ENCODE results near the gene DENND1A. TPM values are rescaled to one million over a fixed set of nuclear protein-coding genes. Genes with fewer than 3 reads are reported as not detected.

Gene DENND1A
- total RNA-seq, 1 experiment from 2014 or later, result 29.7 TPM

- no peak overlapping the region for H3K27ac ChIP-seq (ENCODE audit: low read length)
- H3K9me2 ChIP-seq (replicated peaks; ENCODE audit: low read length), result no peaks in the 10 kb centered on the region
- H3F3A ChIP-seq (ENCODE audit: low read length, unreplicated experiment), result no peaks in the 10 kb centered on the region
- ATAC-seq (no peak), DNase-seq (no peak)
- H3K4me3 ChIP-seq (ENCODE audit: low read length), result no peak overlapping the region
- H3K4me2 ChIP-seq (ENCODE audit: low read length), result no peak overlapping the region
- H4K20me1 ChIP-seq (ENCODE audit: low read length), result no peaks in the 10 kb centered on the region
- CTCF ChIA-PET, result no interaction called here
- H3K4me1 ChIP-seq (ENCODE audit: insufficient read depth, low read length), result no peaks in the 10 kb centered on the region
- H2AFZ ChIP-seq (ENCODE audit: low read length), result no peak overlapping the region
- no peaks in the 10 kb centered on the region for H3K27me3 ChIP-seq (ENCODE audit: low read length)
- POLR2A ChIA-PET (ENCODE audit: unreplicated experiment), result no interaction called here
- H3K9ac ChIP-seq (ENCODE audit: low read length), result no peak overlapping the region
- intact Hi-C loops (cut with micrococcal nuclease), result no loop called here
- BruUV-seq (replicated peaks), result no TSS peak
- no peaks in the 10 kb centered on the region for H3K9me3 ChIP-seq (ENCODE audit: low read length)
- H3K36me3 ChIP-seq (ENCODE audit: low read depth, low read length), result no peaks in the 10 kb centered on the region
- H3K79me2 ChIP-seq (ENCODE audit: low read length), result no peaks in the 10 kb centered on the region
- TF ChIP-seq EZH2phosphoT487 (IDR thresholded peaks at IDR 0.05; ENCODE audit: borderline replicate concordance, low read length), result no peak
- TF ChIP-seq, protein P1, sequence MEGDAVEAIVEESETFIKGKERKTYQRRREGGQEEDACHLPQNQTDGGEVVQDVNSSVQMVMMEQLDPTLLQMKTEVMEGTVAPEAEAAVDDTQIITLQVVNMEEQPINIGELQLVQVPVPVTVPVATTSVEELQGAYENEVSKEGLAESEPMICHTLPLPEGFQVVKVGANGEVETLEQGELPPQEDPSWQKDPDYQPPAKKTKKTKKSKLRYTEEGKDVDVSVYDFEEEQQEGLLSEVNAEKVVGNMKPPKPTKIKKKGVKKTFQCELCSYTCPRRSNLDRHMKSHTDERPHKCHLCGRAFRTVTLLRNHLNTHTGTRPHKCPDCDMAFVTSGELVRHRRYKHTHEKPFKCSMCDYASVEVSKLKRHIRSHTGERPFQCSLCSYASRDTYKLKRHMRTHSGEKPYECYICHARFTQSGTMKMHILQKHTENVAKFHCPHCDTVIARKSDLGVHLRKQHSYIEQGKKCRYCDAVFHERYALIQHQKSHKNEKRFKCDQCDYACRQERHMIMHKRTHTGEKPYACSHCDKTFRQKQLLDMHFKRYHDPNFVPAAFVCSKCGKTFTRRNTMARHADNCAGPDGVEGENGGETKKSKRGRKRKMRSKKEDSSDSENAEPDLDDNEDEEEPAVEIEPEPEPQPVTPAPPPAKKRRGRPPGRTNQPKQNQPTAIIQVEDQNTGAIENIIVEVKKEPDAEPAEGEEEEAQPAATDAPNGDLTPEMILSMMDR (conservative IDR thresholded peaks at IDR 0.05; ENCODE audit: low read depth, low read length), result no peak
- TF ChIP-seq EZH2 (IDR thresholded peaks at IDR 0.05; ENCODE audit: low read length, unreplicated experiment), result no peak
Measured at GRCh38 chr9:123530244-123530643, 399.7 kb downstream of the DENND1A start.

DNA sequence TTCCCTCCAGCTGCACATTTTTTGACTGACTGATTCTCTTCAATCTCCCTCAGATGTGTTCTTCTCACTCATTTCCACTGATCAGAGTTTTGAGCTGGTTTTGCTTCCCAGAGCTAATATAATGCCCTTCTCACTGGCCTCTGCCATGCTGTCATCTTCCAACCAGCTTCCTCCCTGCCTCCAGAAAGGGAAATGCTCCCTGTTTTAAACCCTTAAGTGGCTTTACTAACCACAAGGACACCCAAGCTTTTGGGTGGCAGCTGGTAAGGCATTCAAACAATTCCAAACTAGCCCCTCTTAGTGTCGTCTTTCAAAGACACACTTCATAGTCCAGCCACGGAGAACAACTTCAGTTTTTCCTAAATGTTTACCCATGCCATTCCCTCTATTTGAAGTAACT is 401.4 kb downstream of the DENND1A start:
- ChIA-PET CTCF (no interaction called here), POLR2A (ENCODE audit: unreplicated experiment) (no interaction called here)
- no peak for ATAC-seq
- BruUV-seq (replicated peaks), result no TSS peak
- H3K9me2 ChIP-seq (replicated peaks; ENCODE audit: low read length), result no peaks in the 10 kb centered on the region
- no peak overlapping the region for H3K4me2 ChIP-seq (ENCODE audit: low read length)
- H3F3A ChIP-seq (ENCODE audit: low read length, unreplicated experiment), result no peaks in the 10 kb centered on the region
- no peaks in the 10 kb centered on the region for H3K27me3 ChIP-seq (ENCODE audit: low read length)
- no peaks in the 10 kb centered on the region for H3K79me2 ChIP-seq (ENCODE audit: low read length)
- no peaks in the 10 kb centered on the region for H3K4me1 ChIP-seq (ENCODE audit: insufficient read depth, low read length)
- H4K20me1 ChIP-seq (ENCODE audit: low read length), result no peaks in the 10 kb centered on the region
- no peak overlapping the region for H3K27ac ChIP-seq (ENCODE audit: low read length)
- TF ChIP-seq, protein P1 (conservative IDR thresholded peaks at IDR 0.05; ENCODE audit: low read depth, low read length), result no peak
- no peak for TF ChIP-seq EZH2phosphoT487 (IDR thresholded peaks at IDR 0.05; ENCODE audit: borderline replicate concordance, low read length)
- TF ChIP-seq EZH2 (IDR thresholded peaks at IDR 0.05; ENCODE audit: low read length, unreplicated experiment), result no peak
- H2AFZ ChIP-seq (ENCODE audit: low read length), result no peak overlapping the region
- H3K9ac ChIP-seq (ENCODE audit: low read length), result no peak overlapping the region
- no peaks in the 10 kb centered on the region for H3K9me3 ChIP-seq (ENCODE audit: low read length)
- H3K4me3 ChIP-seq (ENCODE audit: low read length), result no peak overlapping the region
- no peaks in the 10 kb centered on the region for H3K36me3 ChIP-seq (ENCODE audit: low read depth, low read length)
- intact Hi-C loops (cut with micrococcal nuclease), result no loop called here
- no peak for DNase-seq

DNA sequence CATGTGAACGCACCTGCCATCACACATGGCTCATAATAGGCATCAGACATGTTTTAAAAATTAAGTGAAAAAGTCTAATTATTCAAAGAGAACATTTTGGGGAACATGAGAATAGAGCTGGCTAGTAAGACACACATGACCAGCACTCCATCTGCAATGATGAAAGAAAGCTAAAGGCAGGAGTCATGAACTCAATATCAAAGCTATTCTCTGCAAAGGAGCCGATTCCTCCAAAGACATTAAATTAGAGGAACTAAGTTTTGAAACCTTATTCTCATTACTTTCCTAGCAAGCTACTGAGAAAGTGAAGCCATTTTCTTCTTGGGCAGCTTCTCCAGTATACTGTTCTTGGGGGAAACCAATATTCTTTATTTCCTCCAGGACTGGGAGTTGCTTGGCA is 401.9 kb downstream of the DENND1A start:
- intact Hi-C loops (cut with micrococcal nuclease), result no loop called here
- no peak overlapping the region for H3K27ac ChIP-seq (ENCODE audit: low read length)
- no peak overlapping the region for H2AFZ ChIP-seq (ENCODE audit: low read length)
- ATAC-seq (no peak), DNase-seq (no peak)
- H3K4me3 ChIP-seq (ENCODE audit: low read length), result no peak overlapping the region
- H3K4me2 ChIP-seq (ENCODE audit: low read length), result no peak overlapping the region
- BruUV-seq (replicated peaks), result no TSS peak
- H3K36me3 ChIP-seq (ENCODE audit: low read depth, low read length), result no peaks in the 10 kb centered on the region
- H3K4me1 ChIP-seq (ENCODE audit: insufficient read depth, low read length), result no peaks in the 10 kb centered on the region
- no peaks in the 10 kb centered on the region for H3K79me2 ChIP-seq (ENCODE audit: low read length)
- H3K9me2 ChIP-seq (replicated peaks; ENCODE audit: low read length), result no peaks in the 10 kb centered on the region
- no peaks in the 10 kb centered on the region for H3K27me3 ChIP-seq (ENCODE audit: low read length)
- H3K9me3 ChIP-seq (ENCODE audit: low read length), result no peaks in the 10 kb centered on the region
- H4K20me1 ChIP-seq (ENCODE audit: low read length), result no peaks in the 10 kb centered on the region
- ChIA-PET POLR2A (ENCODE audit: unreplicated experiment) (no interaction called here), CTCF (no interaction called here)
- no peak overlapping the region for H3K9ac ChIP-seq (ENCODE audit: low read length)
- no peaks in the 10 kb centered on the region for H3F3A ChIP-seq (ENCODE audit: low read length, unreplicated experiment)
- no peak for TF ChIP-seq EZH2 (IDR thresholded peaks at IDR 0.05; ENCODE audit: low read length, unreplicated experiment)
- TF ChIP-seq, protein P1 (conservative IDR thresholded peaks at IDR 0.05; ENCODE audit: low read depth, low read length), result no peak
- TF ChIP-seq EZH2phosphoT487 (IDR thresholded peaks at IDR 0.05; ENCODE audit: borderline replicate concordance, low read length), result no peak

Data from PC-3 (cell line).